Activated gamma-delta T cell treated with anti-CD3 and anti-CD28 coated beads, Interleukin-2, amount 50 U/mL, for 16 hours (primary cell): ENCODE measurements around the gene PRR7.
A peak's percentile ranks its signal among the peaks of the same experiment; 100 is the strongest.

Source experiments
- DNase-seq: peaks from one replicate; pipeline ENCODE4 v3.0.0-alpha.2; 2020; ENCODE audit warnings: low read depth

Gene PRR7

GRCh38 chr5:177425196-177425800, 21.3 kb upstream of the PRR7 start:
- DNase-seq = no peak

DNA sequence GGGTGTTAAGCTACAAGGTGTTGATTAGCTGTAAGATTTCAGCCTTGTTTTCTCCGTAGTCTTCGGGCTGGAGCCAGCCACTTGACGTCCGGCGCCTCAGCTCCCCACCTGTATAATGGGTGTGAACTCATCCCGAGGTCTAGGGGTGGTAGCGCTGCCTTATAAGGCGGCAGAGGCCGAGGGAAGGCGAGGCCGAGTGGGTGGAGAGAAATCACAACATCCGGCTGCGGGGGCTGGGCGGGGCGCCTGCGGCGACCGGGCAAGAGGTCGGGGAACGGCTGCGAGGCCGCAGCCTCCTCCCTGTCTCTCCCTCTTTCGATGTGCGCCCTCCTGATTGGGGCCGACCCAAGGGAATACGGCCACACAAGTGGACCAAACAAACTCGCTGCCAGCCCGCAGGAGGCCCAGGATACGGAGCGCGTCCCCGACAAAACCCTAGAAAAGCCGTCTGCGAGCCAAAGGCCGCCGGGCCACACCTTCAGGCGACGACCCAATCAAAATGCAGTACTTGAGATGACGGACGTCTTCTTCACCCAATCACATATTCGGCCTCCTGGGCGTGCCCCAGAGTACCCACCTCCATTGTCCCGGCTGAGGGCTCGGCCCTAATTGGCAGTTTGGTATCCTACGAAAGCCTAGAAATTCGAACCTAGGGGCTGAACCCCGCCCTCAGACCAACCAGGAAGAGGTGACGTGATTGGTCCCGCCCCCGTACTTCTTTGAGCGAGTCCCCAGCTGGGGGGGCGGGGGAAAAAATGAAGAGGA, 20.6 kb upstream of the PRR7 start:
- peak; percentile 99 for DNase-seq

GRCh38 chr5:177426566-177427210, 19.9 kb upstream of the PRR7 start, which contains the start of gene GRK6:
Gene GRK6, plus strand, starts transcription at chr5:177426676. Its CDS starts 170 bp downstream, at chr5:177426846.
- DNase-seq = peak; percentile 47

DNA sequence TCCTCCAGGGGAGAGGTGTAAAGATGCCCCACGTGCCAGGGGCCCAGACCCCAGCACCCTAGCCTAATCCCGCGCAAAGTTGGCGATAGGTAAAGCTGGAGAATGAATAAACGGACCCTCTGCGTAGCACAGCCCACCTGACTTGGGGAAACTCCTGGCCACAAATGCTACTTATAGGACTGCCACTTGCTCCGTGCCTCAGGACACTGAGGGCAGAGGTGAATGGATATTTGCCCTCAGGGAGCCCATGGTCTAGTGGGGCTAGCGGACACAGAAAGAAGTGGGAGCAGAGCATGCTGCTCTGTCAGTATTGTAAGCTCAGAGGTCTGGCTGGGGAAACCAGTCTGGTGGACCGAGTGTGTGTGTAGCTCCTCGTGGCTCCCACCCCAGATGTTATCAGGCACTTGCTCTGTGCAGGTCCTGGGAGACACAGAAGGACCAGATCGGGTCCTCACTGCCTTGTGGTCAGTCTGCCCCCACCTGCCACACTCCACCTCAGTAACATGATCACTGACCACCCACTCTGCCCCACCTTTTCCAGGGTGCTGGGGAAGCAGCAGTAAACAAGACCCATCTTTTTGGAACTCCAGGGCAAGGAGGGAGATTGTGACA, 19.3 kb upstream of the PRR7 start:
- DNase-seq = no peak

GRCh38 chr5:177427919-177428573, 18.6 kb upstream of the PRR7 start:
- no peak for DNase-seq

DNA sequence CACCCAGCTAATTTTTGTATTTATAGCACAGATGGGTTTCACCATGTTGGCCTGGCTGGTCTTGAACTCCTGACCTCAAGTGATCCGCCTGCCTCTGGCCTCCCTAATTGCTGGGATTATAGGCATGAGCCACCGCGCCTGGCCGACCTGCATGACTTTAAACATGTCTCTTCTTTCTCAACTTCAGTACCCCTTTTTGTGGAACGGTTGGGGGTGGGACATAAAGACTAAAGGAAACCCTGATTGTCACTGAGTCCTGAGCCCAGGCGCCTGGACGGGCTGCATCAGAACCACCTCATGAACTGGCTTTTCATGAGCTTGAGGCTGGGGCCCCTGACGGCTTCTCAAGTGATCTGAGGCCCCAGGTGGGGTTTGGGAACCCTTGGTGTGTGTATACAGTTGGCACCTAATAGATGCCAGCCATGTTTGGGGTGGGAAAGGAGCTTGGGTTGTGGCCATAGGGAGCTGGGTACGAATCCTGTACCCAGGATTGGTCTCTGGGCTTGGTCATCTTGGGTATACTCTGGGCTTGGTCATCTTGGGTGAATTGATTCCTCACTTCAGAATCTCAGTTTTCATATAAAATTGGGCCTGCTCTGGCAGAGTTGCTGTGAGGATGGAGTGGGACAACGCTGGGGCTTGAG, 17.9 kb upstream of the PRR7 start:
- DNase-seq = no peak

- peak; percentile 87 for DNase-seq
Observed at GRCh38 chr5:177429248-177430040, 17.2 kb upstream of the PRR7 start.

GRCh38 chr5:177430140-177430951, 16.3 kb upstream of the PRR7 start:
- DNase-seq = no peak

DNA sequence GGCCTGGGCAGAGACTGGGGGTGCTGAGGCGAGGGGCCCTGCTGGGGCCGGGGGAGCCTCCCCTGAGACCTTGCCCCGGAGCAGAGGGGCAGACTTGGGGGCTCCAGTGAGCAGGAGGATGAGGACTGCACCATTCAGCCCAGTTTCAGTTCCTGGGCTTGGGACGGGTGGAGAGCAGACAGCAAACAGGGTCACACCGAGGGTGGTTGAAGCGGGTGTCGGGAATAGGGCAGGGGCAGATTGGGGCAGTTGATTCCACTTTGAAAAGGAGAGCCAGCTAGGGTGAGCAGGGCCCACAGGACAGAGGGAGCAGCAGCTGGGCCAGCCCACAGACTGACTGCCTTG, 15.7 kb upstream of the PRR7 start:
- no peak for DNase-seq

- peak; percentile 60 for DNase-seq
Observed at GRCh38 chr5:177431317-177432142, 15.1 kb upstream of the PRR7 start.

DNA sequence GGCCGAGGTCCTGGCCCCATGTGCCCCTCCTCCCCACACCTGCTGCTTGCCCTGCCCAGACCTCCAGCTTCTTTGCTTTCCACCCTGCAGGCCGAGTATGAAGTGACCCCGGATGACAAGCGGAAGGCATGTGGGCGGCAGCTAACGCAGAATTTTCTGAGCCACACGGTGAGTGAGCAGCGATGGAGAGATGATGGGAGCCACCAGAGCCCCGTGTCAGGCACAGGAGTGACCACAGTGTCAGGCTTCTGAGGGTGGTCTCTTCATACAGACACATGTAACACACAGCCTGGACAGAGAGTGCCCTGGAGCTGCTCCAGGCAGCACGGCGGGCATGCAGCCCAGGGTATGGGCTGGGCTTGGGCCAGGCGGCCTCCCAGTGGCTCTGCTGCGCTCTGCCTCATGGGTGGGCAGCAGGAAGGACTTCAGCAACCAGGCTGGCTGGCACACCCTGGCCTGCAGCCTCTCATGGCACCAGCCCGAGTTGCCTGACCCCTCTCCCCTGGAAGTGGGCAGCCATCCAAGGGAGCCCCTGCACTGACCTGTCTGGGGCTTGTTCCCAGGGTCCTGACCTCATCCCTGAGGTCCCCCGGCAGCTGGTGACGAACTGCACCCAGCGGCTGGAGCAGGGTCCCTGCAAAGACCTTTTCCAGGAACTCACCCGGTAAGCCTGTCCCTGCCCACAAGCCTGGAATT, 14.3 kb upstream of the PRR7 start:
- DNase-seq = no peak

DNA sequence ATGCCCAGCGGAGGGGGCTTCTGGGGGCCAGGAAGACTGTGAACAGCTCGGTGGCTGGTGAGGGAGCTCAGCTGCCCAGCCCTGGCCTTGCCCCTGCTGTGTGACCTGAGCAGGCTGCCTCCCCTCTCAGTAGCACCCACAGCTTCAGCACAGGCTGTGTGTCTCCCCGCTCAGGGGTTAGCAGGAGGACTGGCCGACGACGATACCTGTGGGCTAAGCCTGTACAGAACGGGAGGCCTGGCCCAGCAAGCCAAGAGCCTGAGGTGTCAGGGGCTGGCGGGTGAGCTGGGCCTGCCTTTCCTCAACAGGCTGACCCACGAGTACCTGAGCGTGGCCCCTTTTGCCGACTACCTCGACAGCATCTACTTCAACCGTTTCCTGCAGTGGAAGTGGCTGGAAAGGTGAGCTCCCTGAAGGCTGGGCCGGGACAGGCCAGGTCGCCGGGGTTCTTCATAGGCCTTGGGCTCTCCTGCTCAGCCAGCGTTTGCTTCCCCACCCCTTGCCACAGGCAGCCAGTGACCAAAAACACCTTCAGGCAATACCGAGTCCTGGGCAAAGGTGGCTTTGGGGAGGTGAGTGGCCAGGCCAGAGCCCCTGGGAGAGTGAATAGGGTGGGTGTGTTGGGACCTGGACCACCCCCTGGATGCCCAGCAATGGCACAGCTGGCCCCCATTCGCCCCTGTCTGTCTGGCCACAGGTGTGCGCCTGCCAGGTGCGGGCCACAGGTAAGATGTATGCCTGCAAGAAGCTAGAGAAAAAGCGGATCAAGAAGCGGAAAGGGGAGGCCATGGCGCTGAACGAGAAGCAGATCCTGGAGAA, 13.6 kb upstream of the PRR7 start:
- no peak for DNase-seq

- DNase-seq = no peak
Observed at GRCh38 chr5:177433658-177434217, 12.9 kb upstream of the PRR7 start.

DNA sequence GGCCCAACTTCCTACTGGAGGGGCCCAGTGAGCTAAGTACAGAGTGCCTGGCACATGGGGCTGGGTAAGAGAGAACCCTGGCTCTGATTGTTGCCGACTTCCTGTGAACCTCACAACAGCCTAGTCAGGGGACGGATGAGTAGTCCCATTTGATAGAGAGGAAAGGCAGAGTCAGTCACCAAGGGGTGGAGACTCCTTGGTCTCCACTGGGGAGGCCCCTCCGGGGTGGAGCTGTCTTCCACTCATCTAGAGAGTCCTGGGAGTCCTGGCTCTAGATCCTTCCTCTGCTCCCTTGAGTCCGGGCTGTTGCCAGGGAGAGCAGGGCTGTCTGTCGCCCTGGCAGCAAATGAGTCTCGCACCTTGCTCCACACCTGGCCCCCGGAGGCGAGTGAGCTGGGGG, 12.2 kb upstream of the PRR7 start:
- DNase-seq = no peak

- no peak for DNase-seq
Observed at GRCh38 chr5:177434942-177435738, 11.5 kb upstream of the PRR7 start.

- no peak for DNase-seq
Observed at GRCh38 chr5:177435847-177436536, 10.6 kb upstream of the PRR7 start.
